ES-I3 (cell line): ENCODE data around the gene MIOX.

ENCODE experiments used
- H3K36me3 ChIP-seq: 2 replicates; pipeline ENCODE4 v1.6.1; 2013; ENCODE audit warnings: mild to moderate bottlenecking, low read length, control low read depth, moderate library complexity; ENCODE audit not compliant: insufficient read depth
- H3K4me1 ChIP-seq: 2 replicates; pipeline ENCODE4 v1.6.1; 2013; ENCODE audit warnings: mild to moderate bottlenecking, control low read depth, low read length; ENCODE audit not compliant: insufficient read depth
- H3K9ac ChIP-seq: 2 replicates; pipeline ENCODE4 v1.6.1; 2013; ENCODE audit warnings: low read depth, mild to moderate bottlenecking, low read length, moderate library complexity
- H3K9me3 ChIP-seq: 2 replicates; pipeline ENCODE4 v1.6.1; 2013; ENCODE audit warnings: mild to moderate bottlenecking, low read length, moderate library complexity; ENCODE audit not compliant: control insufficient read depth, insufficient read depth

Gene MIOX

GRCh38 chr22:50504369-50505211, 17.9 kb downstream of the MIOX start:
- Histone ChIP-seq H3K9me3 (no peaks in the 10 kb centered on the region), H3K4me1 (peaks cover 6% of the 10 kb centered on the region; the same call in 1 of the 2 replicates), H3K36me3 (no peaks in the 10 kb centered on the region), H3K9ac (no peak overlapping the region)

DNA sequence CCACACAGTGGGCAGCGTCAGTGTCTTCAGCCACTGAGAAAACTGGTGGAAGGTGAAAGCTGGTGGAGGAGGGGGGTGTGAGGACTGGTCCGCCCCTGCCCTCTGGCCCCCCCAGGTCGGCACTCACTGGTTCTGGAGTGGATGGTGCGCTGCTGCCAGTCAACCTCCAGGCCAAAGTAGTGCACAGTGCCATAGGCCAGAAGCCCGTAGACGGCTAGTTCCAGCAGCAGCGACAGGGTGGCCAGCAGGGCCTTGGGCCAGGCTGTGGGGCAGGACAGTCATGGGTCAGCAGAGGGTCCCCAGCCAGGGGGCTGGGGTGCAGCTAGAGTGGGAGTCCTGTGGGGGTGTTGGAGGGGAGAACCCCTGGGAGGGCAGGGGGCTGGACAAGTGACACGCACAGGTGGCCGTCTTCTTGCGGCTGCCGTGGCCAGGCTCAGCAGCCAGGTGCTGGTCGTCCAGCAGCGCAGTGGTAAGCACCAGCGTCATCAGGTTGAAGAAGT, 18.7 kb downstream of the MIOX start:
- H3K36me3 ChIP-seq: no peaks in the 10 kb centered on the region
- no peaks in the 10 kb centered on the region for H3K9me3 ChIP-seq
- H3K9ac ChIP-seq: no peak overlapping the region
- H3K4me1 ChIP-seq: peaks cover 6% of the 10 kb centered on the region; the same call in 1 of the 2 replicates

DNA sequence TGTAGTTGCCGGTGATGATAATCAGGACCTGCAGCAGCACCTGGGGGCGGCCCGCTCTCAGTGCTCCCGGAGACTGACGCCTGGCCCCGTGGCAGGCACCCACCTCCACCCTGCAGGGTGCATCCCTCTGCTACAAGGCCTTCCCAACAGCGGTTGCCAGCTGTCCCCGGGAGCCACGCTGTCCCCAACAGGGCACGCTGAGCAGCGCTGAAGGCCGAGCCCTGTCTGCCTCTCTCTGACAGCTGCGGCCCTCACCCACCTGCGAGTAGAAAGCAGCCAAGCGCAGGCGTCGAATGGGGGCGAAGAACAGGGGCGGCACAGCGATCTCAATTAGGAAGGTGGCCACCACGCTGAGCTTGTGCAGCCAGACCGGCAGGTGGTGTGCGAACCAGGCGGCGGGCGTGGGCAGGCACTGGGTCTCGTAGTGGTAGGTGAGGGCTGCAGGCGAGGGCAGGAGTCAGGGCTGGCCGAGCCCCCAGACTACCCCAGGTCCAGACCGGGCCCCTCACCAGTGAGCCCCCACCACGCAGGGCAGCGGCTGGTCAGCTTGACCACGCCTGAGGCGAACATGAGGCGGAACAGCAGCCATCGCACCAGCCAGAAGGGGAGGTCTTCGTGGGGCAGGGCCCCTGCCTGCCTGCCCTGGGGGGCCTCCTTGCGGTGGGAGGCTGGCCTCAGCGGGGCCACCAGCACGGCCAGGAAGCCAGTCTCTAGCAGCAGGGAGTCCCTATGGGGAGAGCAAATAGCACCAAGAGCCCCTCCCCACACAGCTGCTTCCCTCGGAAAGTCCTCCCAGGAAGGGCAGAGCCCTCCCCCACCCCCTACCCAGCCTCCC, 19.3 kb downstream of the MIOX start:
- H3K9ac ChIP-seq: no peak overlapping the region
- H3K4me1 ChIP-seq: peaks cover 6% of the 10 kb centered on the region; the same call in 1 of the 2 replicates
- no peaks in the 10 kb centered on the region for H3K9me3 ChIP-seq
- no peaks in the 10 kb centered on the region for H3K36me3 ChIP-seq

DNA sequence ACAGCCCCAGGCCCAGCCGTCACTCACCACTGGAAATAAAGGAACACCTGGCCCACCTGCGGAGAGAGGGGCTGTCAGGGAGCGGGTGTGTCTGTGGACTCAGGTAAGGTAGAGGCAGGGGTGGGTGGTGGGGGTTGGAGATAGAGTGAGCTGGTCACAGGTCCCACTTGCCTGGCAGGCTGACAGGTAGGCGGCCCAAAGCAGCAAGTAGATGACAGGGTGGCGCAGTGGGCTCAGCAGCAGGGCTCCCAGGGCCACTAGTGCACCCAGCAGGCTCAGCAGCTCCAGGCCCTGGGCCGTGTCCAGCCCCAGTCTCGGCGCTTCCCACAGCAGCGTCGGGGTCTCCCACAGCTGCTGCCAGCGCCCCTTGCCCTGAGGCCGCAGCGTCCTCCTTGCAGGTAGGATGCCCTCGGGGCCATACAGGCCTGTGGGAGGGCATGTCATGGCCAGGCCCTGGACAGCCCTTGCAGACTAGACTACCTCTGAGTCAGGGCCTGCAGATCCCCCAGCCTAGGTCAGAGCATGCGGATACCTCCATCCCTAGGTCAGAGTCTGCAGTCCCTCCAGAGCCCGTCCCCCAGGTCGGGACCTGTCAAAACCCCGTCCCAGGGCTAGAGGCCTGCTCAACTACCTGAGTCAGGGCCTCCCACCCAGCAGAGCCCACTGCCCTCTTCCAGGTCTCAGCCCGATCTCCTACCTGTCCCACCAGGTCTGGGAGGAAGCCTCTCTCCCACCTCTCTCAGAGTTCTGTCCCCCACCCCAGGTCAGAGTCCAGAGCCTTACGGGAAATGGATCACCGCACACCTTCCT, 20.2 kb downstream of the MIOX start:
- H3K36me3 ChIP-seq: no peaks in the 10 kb centered on the region
- peak overlapping the region; percentile 55 for H3K9ac ChIP-seq
- peaks cover 6% of the 10 kb centered on the region; the same call in 1 of the 2 replicates for H3K4me1 ChIP-seq
- no peaks in the 10 kb centered on the region for H3K9me3 ChIP-seq

DNA sequence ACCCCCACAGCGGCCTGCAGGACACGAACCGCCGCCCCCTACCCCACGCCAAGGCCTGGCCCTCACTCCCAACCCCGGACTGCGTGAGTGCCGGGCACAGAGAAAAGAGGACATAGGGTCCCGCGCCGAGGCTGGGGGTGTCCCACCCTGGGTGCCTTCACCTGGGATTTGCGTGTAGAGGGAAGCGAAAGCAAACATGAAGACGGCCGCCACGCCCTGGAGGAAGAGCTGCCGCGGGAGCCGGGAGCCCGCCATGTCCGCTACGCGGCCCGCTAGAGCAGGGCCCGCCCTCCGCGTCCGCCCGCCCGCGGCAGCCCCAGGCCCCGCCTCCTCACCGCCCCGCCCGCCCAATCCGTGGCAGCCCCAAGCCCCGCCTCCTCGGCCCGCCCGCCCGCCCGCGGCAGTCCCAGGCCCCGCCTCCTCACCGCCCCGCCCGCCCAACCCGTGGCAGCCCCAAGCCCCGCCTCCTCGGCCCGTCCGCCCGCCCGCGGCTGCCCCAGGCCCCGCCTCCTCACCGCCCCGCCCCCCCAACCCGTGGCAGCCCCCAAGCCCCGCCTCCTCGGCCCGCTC, 20.8 kb downstream of the MIOX start, which contains the start of gene LMF2:
LMF2 (minus strand) TSS at position 282 of the 570 bp plus-strand sequence; CDS start at position 255, 27 bp downstream.
- Histone ChIP-seq H3K9ac (peak within 1 kb of the TSS; percentile 84), H3K4me1 (peaks cover 6% of the 10 kb centered on the region; the same call in 1 of the 2 replicates), H3K9me3 (no peaks in the 10 kb centered on the region), H3K36me3 (no peaks in the 10 kb centered on the region)

- H3K4me1 ChIP-seq: peaks cover 6% of the 10 kb centered on the region; the same call in 1 of the 2 replicates
- H3K36me3 ChIP-seq: no peaks in the 10 kb centered on the region
- H3K9ac ChIP-seq: peak within 1 kb of the TSS; percentile 84
- H3K9me3 ChIP-seq: no peaks in the 10 kb centered on the region
Observed at GRCh38 chr22:50507991-50508884, 21.6 kb downstream of the MIOX start, which contains the start of gene NCAPH2. TSS of gene NCAPH2 (plus strand) at chr22:50508224. CDS start at chr22:50508338, 114 bp downstream.

DNA sequence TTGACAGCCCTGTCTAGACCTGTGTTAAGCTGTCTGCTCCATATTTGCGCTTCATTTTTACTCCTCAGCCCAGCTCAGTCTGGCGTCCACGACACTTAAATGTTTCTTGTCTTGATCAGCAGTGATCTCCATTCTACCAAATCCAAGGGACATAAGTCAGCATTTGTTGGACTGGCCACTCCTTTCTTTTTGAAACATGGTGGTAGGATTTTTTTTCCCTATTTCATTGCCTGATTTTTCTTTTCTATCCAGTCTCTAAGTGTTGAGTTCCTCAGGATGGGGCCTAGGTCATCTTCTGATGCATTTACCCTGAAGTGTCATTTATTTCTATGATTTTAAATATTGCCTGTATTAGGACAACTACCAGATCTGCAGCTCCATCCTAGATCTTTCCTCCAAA, 22.2 kb downstream of the MIOX start:
- no peaks in the 10 kb centered on the region for H3K36me3 ChIP-seq
- peaks cover 6% of the 10 kb centered on the region; the same call in 1 of the 2 replicates for H3K4me1 ChIP-seq
- peak overlapping the region; percentile 84 for H3K9ac ChIP-seq
- H3K9me3 ChIP-seq: no peaks in the 10 kb centered on the region

GRCh38 chr22:50513175-50513574, 26.5 kb downstream of the MIOX start:
- Histone ChIP-seq H3K4me1 (peaks cover 6% of the 10 kb centered on the region; the same call in 1 of the 2 replicates), H3K9ac (no peak overlapping the region), H3K36me3 (no peaks in the 10 kb centered on the region), H3K9me3 (no peaks in the 10 kb centered on the region)

DNA sequence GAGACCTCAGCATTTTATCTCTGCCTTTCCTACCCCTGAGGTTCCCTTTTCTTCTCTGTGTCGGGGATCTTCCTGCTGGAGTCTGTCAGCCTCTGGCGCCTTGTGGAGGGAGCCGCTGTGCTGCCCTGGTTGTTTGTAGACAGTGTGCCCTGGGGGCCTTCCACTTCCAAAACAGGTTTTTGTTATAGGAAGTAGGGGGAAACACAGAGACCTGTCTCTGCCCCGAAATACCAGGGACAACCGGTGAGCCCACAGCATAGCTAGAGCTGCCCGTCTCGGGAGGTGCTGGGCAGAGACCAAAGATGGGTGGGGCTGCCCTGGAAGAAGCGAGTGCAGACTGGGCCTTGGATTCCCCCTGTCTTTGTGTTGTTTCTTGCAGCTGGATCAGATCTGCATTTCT, 29.4 kb downstream of the MIOX start:
- Histone ChIP-seq H3K4me1 (no peaks in the 10 kb centered on the region), H3K9me3 (no peaks in the 10 kb centered on the region), H3K9ac (no peak overlapping the region), H3K36me3 (no peaks in the 10 kb centered on the region)

- Histone ChIP-seq H3K36me3 (no peaks in the 10 kb centered on the region), H3K4me1 (no peaks in the 10 kb centered on the region), H3K9ac (no peak overlapping the region), H3K9me3 (no peaks in the 10 kb centered on the region)
Observed at GRCh38 chr22:50516891-50517290, 30.2 kb downstream of the MIOX start.

GRCh38 chr22:50517495-50518260, 31.0 kb downstream of the MIOX start:
- H3K9me3 ChIP-seq: no peaks in the 10 kb centered on the region
- H3K36me3 ChIP-seq: no peaks in the 10 kb centered on the region
- H3K4me1 ChIP-seq: no peaks in the 10 kb centered on the region
- no peak overlapping the region for H3K9ac ChIP-seq

DNA sequence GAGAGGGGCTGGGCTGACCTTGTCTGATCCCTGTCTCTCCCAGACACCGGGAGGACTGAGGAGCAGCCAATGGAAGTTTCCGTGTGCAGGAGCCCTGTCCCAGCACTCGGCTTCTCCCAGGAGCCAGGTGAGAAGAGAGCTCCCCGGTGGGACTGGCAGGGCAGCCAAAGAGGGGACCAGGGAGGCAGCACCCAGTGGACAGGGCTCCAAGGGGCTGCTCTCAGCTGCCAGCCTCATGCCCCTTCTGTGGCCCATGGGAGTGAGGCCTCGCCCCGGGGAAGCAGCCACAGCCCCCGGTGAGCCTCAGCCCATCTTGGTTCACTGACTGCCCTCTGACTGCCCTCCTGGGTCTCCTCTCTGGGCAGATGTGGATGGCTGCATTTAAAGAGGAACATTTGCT, 31.9 kb downstream of the MIOX start:
- Histone ChIP-seq H3K36me3 (no peaks in the 10 kb centered on the region), H3K9me3 (no peaks in the 10 kb centered on the region), H3K4me1 (no peaks in the 10 kb centered on the region), H3K9ac (no peak overlapping the region)
